Activated CD8-positive, alpha-beta T cell treated with anti-CD3 and anti-CD28 coated beads, Interleukin-2, amount 10 ng/mL, durations not matched to agents 7 days and 5 days (primary cell): Measurements from ENCODE around the gene CRKL. TPM values are rescaled to one million over a fixed set of nuclear protein-coding genes. Genes with fewer than 3 reads are reported as not detected.
"Not testable (repeated sequence)": the region's sequence is repeated elsewhere in the genome, so short reads cannot be mapped to it uniquely, and the experiment has no call there.

ENCODE experiments used
- ATAC-seq: fragments of 150-1000 bp; cut with Tn5 transposase; one replicate; pipeline ENCODE4 v1.10.0; 2021; ENCODE audit warnings: moderate library complexity
- CTCF ChIA-PET: fragments of 350-600 bp; sonication (Branson Sonifier 250); formaldehyde crosslinking; loops from one replicate; lab custom pipeline; 2021; ENCODE audit warnings: antibody characterized with exemption; lab: Charles Lee
- POLR2A ChIA-PET: fragments of 350-600 bp; sonication (Branson Sonifier 250); formaldehyde crosslinking; loops from one replicate; lab custom pipeline; 2021; ENCODE audit warnings: antibody characterized with exemption; lab: Charles Lee
- DNase-seq: peaks from one replicate; pipeline ENCODE4 v3.0.0-alpha.2; 2020
- H3K27ac Mint-ChIP-seq: one replicate; pipeline ENCODE4 v1.8.0; 2021; ENCODE audit warnings: mild to moderate bottlenecking, mixed read lengths
- H3K27me3 Mint-ChIP-seq: one replicate; pipeline ENCODE4 v1.8.0; 2021; ENCODE audit warnings: low read depth, mixed read lengths
- H3K36me3 Mint-ChIP-seq: one replicate; pipeline ENCODE4 v1.8.0; 2021; ENCODE audit warnings: low read depth, mixed read lengths
- H3K4me1 Mint-ChIP-seq: one replicate; pipeline ENCODE4 v1.8.0; 2021; ENCODE audit warnings: low read depth, mixed read lengths
- H3K4me3 Mint-ChIP-seq: one replicate; pipeline ENCODE4 v1.8.0; 2021; ENCODE audit warnings: mild to moderate bottlenecking, mixed read lengths
- H3K9me3 Mint-ChIP-seq: one replicate; pipeline ENCODE4 v1.8.0; 2022; ENCODE audit warnings: mixed read lengths; ENCODE audit not compliant: insufficient read depth
- total RNA-seq, 2 experiments: library from RNA; stranded (reverse); gene quantifications; one replicate each; pipeline ENCODE4 v1.2.3, GENCODE V29; 2021

Gene CRKL
- total RNA-seq, 2 experiments from 2014 or later: 87.0 to 87.4 TPM

DNA sequence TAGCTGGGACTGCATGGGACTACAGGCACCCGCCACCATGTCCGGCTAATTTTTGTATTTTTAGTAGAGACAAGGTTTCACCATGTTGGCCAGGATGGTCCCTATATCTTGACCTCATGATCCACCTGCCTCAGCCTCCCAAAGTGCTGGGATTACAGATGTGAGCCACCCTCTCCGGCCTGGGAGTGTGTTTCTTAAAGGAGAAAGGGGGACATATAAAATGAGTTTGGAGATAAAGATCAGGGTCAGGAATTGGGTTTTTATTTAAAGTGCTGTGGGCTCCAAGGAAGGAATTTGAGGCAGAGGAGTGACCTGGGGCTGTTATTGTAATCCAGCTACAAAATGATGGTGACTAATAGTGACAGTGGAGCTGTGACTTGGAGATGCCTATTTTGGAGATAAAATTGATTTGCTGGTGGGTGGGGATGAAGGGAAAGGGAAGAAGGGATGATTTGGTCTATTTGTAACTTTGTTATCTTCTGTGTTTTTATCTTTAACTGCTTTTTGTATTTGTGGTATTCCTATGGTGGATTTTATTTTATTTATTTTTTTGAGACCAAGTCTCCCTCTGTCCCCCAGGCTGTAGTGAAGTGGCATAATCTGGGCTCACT lies 5.0 kb downstream of the CRKL start:
- Mint-ChIP-seq H3K27me3 (no peaks in the 10 kb centered on the region), H3K4me3 (peak overlapping the region; percentile 2), H3K9me3 (no peaks in the 10 kb centered on the region), H3K27ac (peak overlapping the region; percentile 7), H3K36me3 (peaks cover 57% of the 10 kb centered on the region), H3K4me1 (peaks cover 45% of the 10 kb centered on the region)
- ChIA-PET CTCF (interaction anchor here (1.1 to 1.3 kb wide), 2 partner anchors 11 to 36 kb away, joined by 3 to 5 read pairs; no protein-coding TSS in a partner anchor), POLR2A (interaction anchor here (1.0 kb wide), 1 partner anchor 9 kb away, joined by 3 read pairs; no protein-coding TSS in a partner anchor)
- DNase-seq (no peak), ATAC-seq (no peak)

DNA sequence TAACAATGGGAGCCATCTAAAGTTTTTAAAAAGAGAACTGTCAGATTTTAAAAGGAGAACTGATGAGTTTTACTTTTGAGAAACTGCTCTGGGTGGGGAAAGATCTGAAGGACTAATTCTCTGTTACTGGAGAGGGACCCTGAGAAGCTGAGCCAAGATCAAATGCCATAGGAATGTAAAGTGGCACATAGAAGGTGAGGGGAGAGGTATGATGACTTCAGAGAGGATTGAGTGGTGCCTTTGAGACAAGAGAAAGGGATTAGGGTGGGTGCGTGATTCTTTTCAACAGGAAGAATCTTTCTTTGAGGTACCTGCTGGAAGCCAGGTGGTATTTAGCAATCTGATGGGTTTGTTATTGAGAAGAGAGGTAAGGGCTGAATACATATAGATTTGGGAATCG lies 9.0 kb downstream of the CRKL start:
- Mint-ChIP-seq H3K27me3 (no peaks in the 10 kb centered on the region), H3K36me3 (peaks cover 46% of the 10 kb centered on the region), H3K4me1 (peaks cover 30% of the 10 kb centered on the region), H3K4me3 (no peak overlapping the region), H3K27ac (peak overlapping the region; percentile 16), H3K9me3 (no peaks in the 10 kb centered on the region)
- POLR2A ChIA-PET: interaction anchor here (1.0 kb wide), 1 partner anchor 9 kb away, joined by 3 read pairs; no protein-coding TSS in a partner anchor
- CTCF ChIA-PET: interaction anchor here (1.2 to 1.4 kb wide), 2 partner anchors 9 to 40 kb away, joined by 3 to 5 read pairs; partner anchors contain the start of gene CRKL
- ATAC-seq (no peak), DNase-seq (no peak)

DNA sequence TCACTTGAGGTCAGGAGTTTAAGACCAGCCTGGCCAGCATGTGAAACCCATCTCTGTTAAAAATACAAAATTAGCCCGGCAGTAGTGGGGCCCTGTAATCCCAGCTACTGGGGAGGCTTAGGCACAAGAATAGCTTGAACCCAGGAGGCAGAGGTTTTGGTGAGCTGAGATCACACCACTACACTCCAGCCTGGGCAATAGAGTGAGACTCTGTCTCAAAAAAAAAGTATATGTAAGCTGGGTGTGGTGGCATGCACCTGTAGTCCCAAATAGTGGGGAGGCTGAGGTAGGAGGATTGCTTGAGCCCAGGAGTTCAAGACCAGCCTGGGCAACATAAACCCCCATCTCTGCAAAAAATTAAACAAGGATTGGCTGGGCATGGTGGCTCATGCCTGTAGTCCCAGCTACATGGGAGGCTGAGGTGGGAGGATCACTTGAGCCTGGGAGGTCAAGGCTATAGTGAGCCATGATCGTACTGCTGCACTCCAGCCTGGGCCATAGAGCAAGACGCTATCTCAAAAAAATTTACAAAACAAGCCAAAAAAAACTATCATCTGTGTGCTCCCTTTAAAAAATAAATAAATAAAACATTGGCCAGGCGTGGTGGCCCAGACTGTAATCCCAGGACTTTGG lies 10.8 kb downstream of the CRKL start:
- H3K36me3 Mint-ChIP-seq: peaks cover 41% of the 10 kb centered on the region
- ATAC-seq (no peak), DNase-seq (no peak)
- ChIA-PET CTCF (interaction anchor here (1.5 kb wide), 1 partner anchor 42 kb away, joined by 3 read pairs; no protein-coding TSS in a partner anchor), POLR2A (interaction anchor here (0.9 kb wide), 1 partner anchor 21 kb away, joined by 3 read pairs; no protein-coding TSS in a partner anchor)
- H3K9me3 Mint-ChIP-seq: no peaks in the 10 kb centered on the region
- H3K27me3 Mint-ChIP-seq: no peaks in the 10 kb centered on the region
- H3K27ac Mint-ChIP-seq: no peak overlapping the region
- H3K4me3 Mint-ChIP-seq: no peak overlapping the region
- peaks cover 18% of the 10 kb centered on the region for H3K4me1 Mint-ChIP-seq

DNA sequence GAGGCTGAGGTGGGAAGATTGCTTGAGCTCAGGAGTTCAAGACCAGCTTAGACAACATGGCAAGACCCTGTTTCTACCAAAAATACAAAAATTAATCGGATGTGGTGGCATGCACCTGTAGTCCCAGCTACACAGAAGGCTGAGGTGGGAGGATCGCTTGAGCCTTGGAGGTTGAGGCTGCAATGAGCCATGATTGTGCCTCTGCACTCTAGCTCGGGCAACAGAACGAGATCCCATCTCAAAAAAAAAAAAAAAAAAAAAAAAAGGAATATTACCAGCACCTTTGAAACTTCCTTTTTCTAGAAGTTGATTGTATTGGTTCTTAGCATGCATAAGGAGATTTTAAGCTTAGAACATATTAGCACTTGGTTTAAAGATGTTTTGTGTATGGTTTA lies 11.4 kb downstream of the CRKL start:
- H3K27ac Mint-ChIP-seq: no peak overlapping the region

DNA sequence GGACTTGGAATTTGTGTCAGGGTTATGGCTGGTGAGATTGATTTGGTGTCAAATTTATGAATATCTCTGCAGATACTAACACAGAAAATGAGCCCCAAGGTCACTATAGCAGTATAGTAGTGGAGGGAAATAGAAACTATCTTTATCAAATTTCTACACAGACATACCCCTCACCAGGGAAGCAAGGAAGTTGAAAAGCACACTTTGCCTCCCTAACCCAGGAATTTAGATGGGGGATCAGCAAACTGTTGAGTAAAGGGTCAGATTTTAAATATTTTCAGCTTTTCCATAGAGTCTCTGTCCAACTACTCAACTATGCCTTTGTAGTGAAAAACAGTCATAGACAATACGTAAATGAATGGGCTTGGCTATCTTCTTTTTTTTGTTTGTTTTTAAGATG lies 12.8 kb downstream of the CRKL start:
- Mint-ChIP-seq H3K36me3 (peaks cover 47% of the 10 kb centered on the region), H3K27me3 (no peaks in the 10 kb centered on the region), H3K4me3 (no peak overlapping the region), H3K27ac (no peak overlapping the region), H3K9me3 (no peaks in the 10 kb centered on the region), H3K4me1 (peaks cover 17% of the 10 kb centered on the region)
- DNase-seq (no peak), ATAC-seq (no peak)
- POLR2A ChIA-PET: no interaction called here
- CTCF ChIA-PET: no interaction called here

More for the DNA sequence above, 11.4 kb downstream of the CRKL start:
- ChIA-PET POLR2A (interaction anchor here (0.9 kb wide), 1 partner anchor 22 kb away, joined by 3 read pairs; no protein-coding TSS in a partner anchor), CTCF (interaction anchor here (1.5 kb wide), 1 partner anchor 43 kb away, joined by 3 read pairs; no protein-coding TSS in a partner anchor)
- H3K36me3 Mint-ChIP-seq: peaks cover 41% of the 10 kb centered on the region
- no peak overlapping the region for H3K4me3 Mint-ChIP-seq
- ATAC-seq (no peak), DNase-seq (no peak)
- H3K4me1 Mint-ChIP-seq: peaks cover 18% of the 10 kb centered on the region
- H3K27me3 Mint-ChIP-seq: no peaks in the 10 kb centered on the region
- H3K9me3 Mint-ChIP-seq: no peaks in the 10 kb centered on the region

DNA sequence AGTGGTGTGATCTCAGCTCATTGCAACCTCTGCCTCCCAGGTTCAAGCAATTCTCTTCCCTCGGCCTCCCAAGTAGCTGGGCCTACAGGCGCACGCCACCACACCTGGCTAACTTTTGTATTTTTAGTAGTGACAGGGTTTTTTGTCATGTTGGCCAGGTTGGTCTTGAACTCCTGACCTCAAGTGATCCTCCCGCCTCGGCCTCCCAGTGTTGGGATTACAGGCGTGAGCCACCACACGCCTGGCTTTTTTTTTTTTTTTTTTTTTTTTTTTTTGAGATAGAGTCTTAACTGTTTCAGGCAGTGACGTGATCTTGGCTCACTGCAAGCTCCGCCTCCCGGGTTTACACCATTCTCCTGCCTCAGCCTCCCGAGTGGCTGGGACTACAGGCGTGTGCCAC lies 13.2 kb downstream of the CRKL start:
- H3K9me3 Mint-ChIP-seq, CTCF ChIA-PET, ATAC-seq, H3K27ac Mint-ChIP-seq, H3K4me3 Mint-ChIP-seq, H3K27me3 Mint-ChIP-seq, POLR2A ChIA-PET, DNase-seq: not testable (repeated sequence)
- Mint-ChIP-seq H3K4me1 (peaks cover 14% of the 10 kb centered on the region), H3K36me3 (peaks cover 46% of the 10 kb centered on the region)

DNA sequence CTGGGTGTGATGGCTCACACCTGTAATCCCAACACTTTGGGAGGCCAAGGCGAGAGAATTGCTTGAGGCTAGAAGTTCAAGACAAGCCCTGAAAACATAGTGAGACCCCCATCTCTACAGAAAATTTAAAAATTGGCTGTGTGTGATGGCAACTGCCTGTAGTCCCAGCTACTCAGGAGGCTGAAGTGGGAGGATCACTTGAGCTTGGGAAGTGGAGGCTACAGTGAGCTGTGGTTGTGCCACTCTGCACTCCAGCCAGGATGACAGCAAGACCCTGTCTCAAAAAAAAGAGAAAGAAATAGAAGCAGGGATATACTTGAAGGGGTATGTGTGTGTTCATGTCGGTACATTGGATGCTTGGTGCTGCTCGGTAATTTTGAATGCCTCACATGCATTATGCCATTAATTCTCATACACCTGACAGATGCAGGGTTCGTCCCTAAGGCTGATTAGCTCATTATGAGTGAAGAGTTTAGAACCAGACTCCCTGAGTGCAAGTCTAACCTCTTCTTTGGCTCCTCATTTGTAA lies 14.0 kb downstream of the CRKL start:
- CTCF ChIA-PET: interaction anchor here (1.2 kb wide), 1 partner anchor 21 kb away, joined by 3 read pairs; no protein-coding TSS in a partner anchor
- ATAC-seq (no peak), DNase-seq (no peak)
- H3K9me3 Mint-ChIP-seq: no peaks in the 10 kb centered on the region
- no peak overlapping the region for H3K4me3 Mint-ChIP-seq
- no peaks in the 10 kb centered on the region for H3K27me3 Mint-ChIP-seq
- POLR2A ChIA-PET: interaction anchor here (0.7 kb wide), 1 partner anchor 8 kb away, joined by 3 read pairs; no protein-coding TSS in a partner anchor
- peaks cover 44% of the 10 kb centered on the region for H3K36me3 Mint-ChIP-seq
- no peak overlapping the region for H3K27ac Mint-ChIP-seq
- H3K4me1 Mint-ChIP-seq: peaks cover 10% of the 10 kb centered on the region

DNA sequence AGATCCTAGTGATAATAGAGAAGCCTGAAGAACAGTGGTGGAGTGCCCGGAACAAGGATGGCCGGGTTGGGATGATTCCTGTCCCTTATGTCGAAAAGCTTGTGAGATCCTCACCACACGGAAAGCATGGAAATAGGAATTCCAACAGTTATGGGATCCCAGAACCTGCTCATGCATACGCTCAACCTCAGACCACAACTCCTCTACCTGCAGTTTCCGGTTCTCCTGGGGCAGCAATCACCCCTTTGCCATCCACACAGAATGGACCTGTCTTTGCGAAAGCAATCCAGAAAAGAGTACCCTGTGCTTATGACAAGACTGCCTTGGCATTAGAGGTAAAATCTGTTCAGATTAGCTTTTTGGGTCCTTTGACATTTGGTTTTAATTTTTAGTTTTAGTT lies 16.7 kb downstream of the CRKL start:
- CTCF ChIA-PET: interaction anchor here (0.7 kb wide), 1 partner anchor 42 kb away, joined by 3 read pairs; no protein-coding TSS in a partner anchor
- Mint-ChIP-seq H3K9me3 (no peaks in the 10 kb centered on the region), H3K36me3 (peaks cover 51% of the 10 kb centered on the region), H3K27me3 (no peaks in the 10 kb centered on the region), H3K4me1 (peaks cover 21% of the 10 kb centered on the region), H3K4me3 (no peak overlapping the region), H3K27ac (no peak overlapping the region)
- POLR2A ChIA-PET: no interaction called here
- DNase-seq (no peak), ATAC-seq (no peak)

DNA sequence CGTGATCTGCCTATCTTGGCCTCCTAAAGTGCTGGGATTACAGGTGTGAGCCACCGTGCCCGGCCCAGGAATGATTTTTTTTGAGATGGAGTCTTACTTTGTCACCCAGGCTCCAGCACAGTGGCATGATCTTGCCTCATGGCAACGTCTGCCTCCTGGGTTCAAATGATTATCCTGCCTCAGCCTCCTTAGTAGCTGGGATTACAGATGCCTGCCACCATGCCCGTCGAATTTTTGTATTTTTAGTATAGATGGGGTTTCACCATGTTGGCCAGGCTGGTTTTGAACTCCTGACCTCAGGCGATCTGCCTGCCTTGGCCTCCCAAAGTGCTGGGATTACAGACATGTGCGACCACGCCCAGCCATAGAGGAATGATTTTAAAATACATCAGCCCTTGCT lies 17.8 kb downstream of the CRKL start:
- H3K4me3 Mint-ChIP-seq, POLR2A ChIA-PET, H3K9me3 Mint-ChIP-seq, CTCF ChIA-PET, H3K27ac Mint-ChIP-seq, ATAC-seq, DNase-seq, H3K27me3 Mint-ChIP-seq: not testable (repeated sequence)
- Mint-ChIP-seq H3K36me3 (peaks cover 51% of the 10 kb centered on the region), H3K4me1 (peaks cover 27% of the 10 kb centered on the region)

DNA sequence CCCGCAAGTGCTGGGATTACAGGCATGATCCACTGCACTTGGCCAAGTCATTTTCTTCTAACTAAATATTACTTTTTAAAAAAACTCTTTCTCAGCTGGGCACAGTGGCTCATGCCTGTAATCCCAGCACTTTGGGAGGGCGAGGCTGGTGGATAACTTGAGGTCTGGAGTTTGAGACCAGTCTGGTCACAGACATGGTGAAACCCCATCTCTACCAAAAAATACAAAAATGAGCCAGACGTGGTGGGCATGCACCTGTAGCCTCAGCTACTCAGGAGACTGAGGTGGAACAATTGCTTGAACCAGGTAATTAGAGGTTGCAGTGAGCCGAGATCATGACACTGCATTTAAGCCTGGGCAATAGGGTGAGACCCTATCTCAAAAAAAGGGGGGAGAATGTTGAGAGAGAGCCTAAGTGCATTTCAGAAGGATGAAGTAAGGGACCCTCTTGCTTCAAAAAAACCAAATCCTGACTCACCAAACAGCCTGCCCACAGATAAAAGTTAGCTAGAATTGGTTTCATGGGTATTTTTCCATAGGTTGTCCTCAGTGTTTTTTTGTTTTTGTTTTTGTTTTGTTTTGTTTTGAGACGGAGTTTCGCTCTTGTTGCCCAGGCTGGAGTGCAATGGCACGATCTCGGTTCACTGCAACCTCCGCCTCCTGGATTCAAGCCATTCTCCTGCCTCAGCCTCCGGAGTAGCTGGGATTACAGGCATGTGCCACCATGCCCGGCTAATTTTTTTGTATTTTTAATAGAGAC lies 18.8 kb downstream of the CRKL start:
- POLR2A ChIA-PET, H3K27ac Mint-ChIP-seq, H3K4me3 Mint-ChIP-seq, CTCF ChIA-PET, H3K9me3 Mint-ChIP-seq, ATAC-seq, DNase-seq, H3K27me3 Mint-ChIP-seq: not testable (repeated sequence)
- Mint-ChIP-seq H3K4me1 (peaks cover 35% of the 10 kb centered on the region), H3K36me3 (peaks cover 57% of the 10 kb centered on the region)
